Osteoblast (primary cell): ENCODE measurements around the gene RPS29. TPM values are rescaled to one million over a fixed set of nuclear protein-coding genes. Genes with fewer than 3 reads are reported as not detected.

Source experiments
- DNase-seq: peaks from one replicate; pipeline ENCODE4 v3.0.0; 2011; ENCODE audit warnings: low spot score, mixed read lengths; ENCODE audit not compliant: insufficient read length; ENCODE audit errors: missing footprints
- H2AFZ ChIP-seq: 2 replicates; pipeline ENCODE4 v1.6.0; 2011; ENCODE audit warnings: mild to moderate bottlenecking, low read length
- H3K27ac ChIP-seq: 2 replicates; pipeline ENCODE4 v1.5.1; 2011; ENCODE audit warnings: mild to moderate bottlenecking, low read depth, low read length, moderate library complexity
- H3K27me3 ChIP-seq: 2 replicates; pipeline ENCODE4 v1.6.0; 2012; ENCODE audit warnings: mild to moderate bottlenecking, control low read depth, inconsistent platforms, low read length, moderate library complexity; ENCODE audit not compliant: insufficient read depth
- H3K36me3 ChIP-seq: 2 replicates; pipeline ENCODE4 v1.5.1; 2011; ENCODE audit warnings: mild to moderate bottlenecking, low read length, control low read depth, moderate library complexity; ENCODE audit not compliant: insufficient read depth
- H3K4me1 ChIP-seq: 2 replicates; pipeline ENCODE4 v1.5.1; 2011; ENCODE audit warnings: mild to moderate bottlenecking, low read length, control low read depth, moderate library complexity; ENCODE audit not compliant: insufficient read depth
- H3K4me2 ChIP-seq: 2 replicates; pipeline ENCODE4 v1.6.0; 2011; ENCODE audit warnings: mild to moderate bottlenecking, low read length; ENCODE audit not compliant: insufficient read depth
- H3K4me3 ChIP-seq: fragments of 200-600 bp; sonication (generic); 3 replicates; pipeline ENCODE4 v1.5.1; 2012; ENCODE audit warnings: mild to moderate bottlenecking, low read length, inconsistent platforms; ENCODE audit not compliant: insufficient read depth
- H3K79me2 ChIP-seq: 2 replicates; pipeline ENCODE4 v1.6.0; 2012; ENCODE audit warnings: mild to moderate bottlenecking, low read length, control low read depth, inconsistent platforms; ENCODE audit not compliant: insufficient read depth
- H3K9me3 ChIP-seq: 2 replicates; pipeline ENCODE4 v1.5.1; 2011; ENCODE audit warnings: low read depth, low read length, control low read depth
- H4K20me1 ChIP-seq: 2 replicates; pipeline ENCODE4 v1.6.0; 2012; ENCODE audit warnings: mild to moderate bottlenecking, low read length, control low read depth; ENCODE audit not compliant: insufficient read depth
- CTCF ChIP-seq: IDR thresholded peaks from 2 replicates; pipeline ENCODE4 v1.5.1; 2011; ENCODE audit warnings: mild to moderate bottlenecking, low read depth, low read length, moderate library complexity; ENCODE audit errors: extremely low read depth
- total RNA-seq: library from RNA; depleted of rRNA; stranded (reverse); fragments of >200 nt; gene quantifications from 2 replicates; pipeline ENCODE4 v1.2.3, GENCODE V29; 2012

The RPS29 gene
- total RNA-seq, 1 donor = 4,153 TPM

- Histone ChIP-seq H3K4me3 (no peak overlapping the region), H3K4me1 (no peaks in the 10 kb centered on the region), H3K79me2 (no peaks in the 10 kb centered on the region), H3K36me3 (no peaks in the 10 kb centered on the region), H3K4me2 (no peak overlapping the region), H2AFZ (no peak overlapping the region), H4K20me1 (no peaks in the 10 kb centered on the region), H3K27ac (no peak overlapping the region), H3K27me3 (no peaks in the 10 kb centered on the region), H3K9me3 (no peaks in the 10 kb centered on the region)
- TF ChIP-seq CTCF = no peak
- DNase-seq = no peak
Observed at GRCh38 chr14:49549446-49549845, 36.7 kb downstream of the RPS29 start.

GRCh38 chr14:49546766-49547165, 39.4 kb downstream of the RPS29 start:
- no peaks in the 10 kb centered on the region for H3K27me3 ChIP-seq
- H3K4me1 ChIP-seq = no peaks in the 10 kb centered on the region
- H3K36me3 ChIP-seq = no peaks in the 10 kb centered on the region
- H3K9me3 ChIP-seq = no peaks in the 10 kb centered on the region
- no peak overlapping the region for H2AFZ ChIP-seq
- H3K27ac ChIP-seq = no peak overlapping the region
- H3K4me3 ChIP-seq = no peak overlapping the region
- H4K20me1 ChIP-seq = no peaks in the 10 kb centered on the region
- no peak overlapping the region for H3K4me2 ChIP-seq
- no peak for TF ChIP-seq CTCF
- no peak for DNase-seq
- no peaks in the 10 kb centered on the region for H3K79me2 ChIP-seq

- Histone ChIP-seq H3K79me2 (no peaks in the 10 kb centered on the region), H3K4me1 (no peaks in the 10 kb centered on the region), H3K27me3 (no peaks in the 10 kb centered on the region), H3K4me3 (no peak overlapping the region), H2AFZ (no peak overlapping the region), H4K20me1 (no peaks in the 10 kb centered on the region), H3K4me2 (no peak overlapping the region), H3K9me3 (no peaks in the 10 kb centered on the region), H3K36me3 (no peaks in the 10 kb centered on the region), H3K27ac (no peak overlapping the region)
- TF ChIP-seq CTCF = no peak
- DNase-seq = no peak
Observed at GRCh38 chr14:49545716-49546115, 40.5 kb downstream of the RPS29 start.

GRCh38 chr14:49545071-49545470, 41.1 kb downstream of the RPS29 start:
- H3K4me1 ChIP-seq = no peaks in the 10 kb centered on the region
- no peak overlapping the region for H3K27ac ChIP-seq
- H3K79me2 ChIP-seq = no peaks in the 10 kb centered on the region
- H3K4me2 ChIP-seq = no peak overlapping the region
- DNase-seq = no peak
- TF ChIP-seq CTCF = no peak
- H3K36me3 ChIP-seq = no peaks in the 10 kb centered on the region
- no peaks in the 10 kb centered on the region for H4K20me1 ChIP-seq
- no peak overlapping the region for H3K4me3 ChIP-seq
- H3K27me3 ChIP-seq = no peaks in the 10 kb centered on the region
- no peaks in the 10 kb centered on the region for H3K9me3 ChIP-seq
- no peak overlapping the region for H2AFZ ChIP-seq
